ENCODE measurements around the gene ACOT8.
"Not testable (repeated sequence)": the region's sequence is repeated elsewhere in the genome, so short reads cannot be mapped to it uniquely, and the experiment has no call there.

Gene ACOT8

DNA sequence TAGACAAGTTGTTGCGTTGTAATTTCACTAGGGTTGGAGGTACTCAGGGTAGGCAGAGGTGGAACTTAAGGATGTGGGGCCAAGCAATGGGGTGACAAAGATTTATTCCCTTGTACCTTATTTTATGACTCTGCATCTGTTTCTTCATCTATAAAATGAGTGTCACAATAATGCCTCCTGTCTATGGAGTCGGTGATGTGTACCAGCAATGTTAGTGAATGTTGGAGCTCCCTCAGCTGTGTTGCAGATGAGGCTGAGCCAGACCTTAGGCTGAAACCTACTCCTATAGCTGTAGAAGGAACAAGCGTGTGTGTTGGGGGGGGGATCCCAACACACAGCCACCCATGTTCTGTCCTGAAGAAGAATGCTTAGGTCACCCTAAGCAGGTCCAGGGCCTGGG lies 40.2 kb downstream of the ACOT8 start:
- Mint-ChIP-seq H3K27me3 (ENCODE audit: low read depth) (peaks cover 8% of the 10 kb centered on the region), H3K4me3 (no peak overlapping the region), H3K27ac (no peak overlapping the region), H3K36me3 (ENCODE audit: low read depth) (peaks cover 25% of the 10 kb centered on the region), H3K4me1 (ENCODE audit: low read depth) (peaks cover 22% of the 10 kb centered on the region), H3K9me3 (no peaks in the 10 kb centered on the region)

DNA sequence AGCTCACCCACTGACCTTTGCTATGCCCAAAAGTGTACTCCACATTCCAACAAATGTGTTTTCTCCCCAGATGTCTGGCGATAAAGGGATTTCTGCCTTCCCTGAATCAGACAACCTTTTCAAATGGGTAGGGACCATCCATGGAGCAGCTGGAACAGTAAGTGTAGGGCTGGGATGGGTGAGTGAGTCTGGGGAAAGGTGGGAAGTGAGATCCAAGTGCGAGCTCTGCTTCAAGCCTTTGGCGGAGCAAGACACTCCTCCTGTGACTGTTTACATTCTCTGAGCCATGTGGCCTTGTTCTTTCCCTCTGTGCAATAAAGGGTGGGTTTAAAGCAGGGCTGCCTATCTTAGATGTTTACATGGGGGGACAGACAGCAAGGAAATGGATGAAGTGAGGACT lies 42.9 kb downstream of the ACOT8 start:
- Mint-ChIP-seq H3K4me3 (peak overlapping the region; percentile 14), H3K4me1 (ENCODE audit: low read depth) (peaks cover 26% of the 10 kb centered on the region), H3K27ac (no peak overlapping the region), H3K9me3 (no peaks in the 10 kb centered on the region), H3K27me3 (ENCODE audit: low read depth) (no peaks in the 10 kb centered on the region), H3K36me3 (ENCODE audit: low read depth) (peaks cover 47% of the 10 kb centered on the region)

DNA sequence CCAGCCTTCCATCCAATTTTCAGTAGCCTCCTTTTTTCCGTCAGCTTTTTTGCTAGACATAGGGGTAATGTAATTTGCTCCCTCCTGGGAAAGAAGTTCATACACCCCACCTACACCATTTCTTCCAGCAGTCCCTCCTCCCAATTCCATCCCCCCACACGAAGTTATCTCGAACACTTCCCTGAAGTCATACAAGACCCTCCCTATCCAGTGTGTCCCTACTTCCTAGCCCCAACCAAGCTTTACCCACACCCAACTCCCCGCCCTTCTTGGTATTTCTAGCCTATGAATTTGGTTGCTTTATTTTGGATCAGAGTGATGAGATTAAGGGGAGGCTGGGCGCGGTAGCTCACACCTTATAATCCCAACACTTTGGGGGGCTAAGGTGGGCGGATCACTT lies 43.7 kb downstream of the ACOT8 start:
- peak overlapping the region; percentile 96 for H3K4me3 Mint-ChIP-seq
- no peaks in the 10 kb centered on the region for H3K27me3 Mint-ChIP-seq (ENCODE audit: low read depth)
- peaks cover 26% of the 10 kb centered on the region for H3K4me1 Mint-ChIP-seq (ENCODE audit: low read depth)
- peaks cover 49% of the 10 kb centered on the region for H3K36me3 Mint-ChIP-seq (ENCODE audit: low read depth)
- H3K9me3 Mint-ChIP-seq, result no peaks in the 10 kb centered on the region
- H3K27ac Mint-ChIP-seq, result peak overlapping the region; percentile 87

GRCh38 chr20:45813006-45813340 lies 44.2 kb downstream of the ACOT8 start:
- peaks cover 50% of the 10 kb centered on the region for H3K36me3 Mint-ChIP-seq (ENCODE audit: low read depth)
- no peaks in the 10 kb centered on the region for H3K9me3 Mint-ChIP-seq
- H3K4me1 Mint-ChIP-seq (ENCODE audit: low read depth), result peaks cover 26% of the 10 kb centered on the region
- peak overlapping the region; percentile 87 for H3K27ac Mint-ChIP-seq
- no peaks in the 10 kb centered on the region for H3K27me3 Mint-ChIP-seq (ENCODE audit: low read depth)
- peak overlapping the region; percentile 96 for H3K4me3 Mint-ChIP-seq

- Mint-ChIP-seq H3K4me3 (peak within 1 kb of the TSS; percentile 96), H3K27ac (peak within 1 kb of the TSS; percentile 87), H3K36me3 (ENCODE audit: low read depth) (peaks cover 46% of the 10 kb centered on the region), H3K9me3 (no peaks in the 10 kb centered on the region), H3K4me1 (ENCODE audit: low read depth) (peaks cover 26% of the 10 kb centered on the region), H3K27me3 (ENCODE audit: low read depth) (no peaks in the 10 kb centered on the region)
Measured at GRCh38 chr20:45812157-45813005, 44.8 kb downstream of the ACOT8 start, which contains the start of gene UBE2C. TSS of gene UBE2C (plus strand) at chr20:45812644. CDS start at chr20:45812696, 52 bp downstream.

DNA sequence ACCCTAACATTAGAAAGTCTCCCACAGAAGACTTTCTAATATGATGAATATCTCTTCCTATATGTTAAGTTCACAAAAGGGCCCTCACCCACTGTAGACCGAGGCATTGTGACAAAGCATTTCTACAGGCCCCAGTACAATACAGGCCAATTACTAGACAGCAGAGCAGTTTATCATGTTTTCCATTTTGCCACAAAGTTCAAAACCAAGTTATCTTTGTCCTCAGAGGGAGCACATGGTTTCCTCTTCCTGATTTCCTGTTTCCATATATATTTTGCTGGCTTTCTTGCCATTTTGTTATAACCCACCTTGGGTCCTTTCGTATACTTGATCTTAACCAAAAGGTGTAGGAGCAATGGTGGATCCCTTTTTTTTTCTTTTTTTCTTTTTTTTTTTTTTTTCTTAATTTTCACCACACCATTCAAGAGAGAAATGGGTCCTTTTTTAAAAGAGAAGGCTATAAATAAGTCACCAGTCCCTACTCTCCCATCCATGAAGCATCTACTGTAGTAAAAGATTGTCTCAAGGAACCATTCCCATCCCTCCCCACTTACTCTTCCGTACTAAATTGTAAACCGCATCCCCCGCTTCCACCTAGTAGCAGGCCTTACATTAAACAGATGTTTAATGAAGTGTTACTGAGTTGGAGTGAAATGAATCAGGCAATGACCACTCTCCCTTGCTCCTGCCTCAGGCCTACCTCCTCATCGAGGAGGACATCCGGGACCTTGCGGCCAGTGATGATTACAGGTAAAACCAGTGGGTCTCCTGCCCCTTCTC lies 46.8 kb downstream of the ACOT8 start:
- Mint-ChIP-seq H3K9me3 (no peaks in the 10 kb centered on the region), H3K27ac (no peak overlapping the region)

GRCh38 chr20:45801851-45802250 lies 55.3 kb downstream of the ACOT8 start:
- no peak overlapping the region for H3K27ac Mint-ChIP-seq
- peaks cover 5% of the 10 kb centered on the region for H3K4me1 Mint-ChIP-seq (ENCODE audit: low read depth)

More for the DNA sequence above, 46.8 kb downstream of the ACOT8 start:
- Mint-ChIP-seq H3K36me3 (ENCODE audit: low read depth) (peaks cover 42% of the 10 kb centered on the region), H3K27me3 (ENCODE audit: low read depth) (no peaks in the 10 kb centered on the region), H3K4me3 (no peak overlapping the region), H3K4me1 (ENCODE audit: low read depth) (peaks cover 21% of the 10 kb centered on the region)

GRCh38 chr20:45798935-45799642 lies 58.1 kb downstream of the ACOT8 start:
- no peak overlapping the region for H3K4me3 Mint-ChIP-seq
- peaks cover 9% of the 10 kb centered on the region for H3K4me1 Mint-ChIP-seq (ENCODE audit: low read depth)
- H3K27ac Mint-ChIP-seq, result no peak overlapping the region
- H3K27me3 Mint-ChIP-seq (ENCODE audit: low read depth), result no peaks in the 10 kb centered on the region
- H3K36me3 Mint-ChIP-seq (ENCODE audit: low read depth), result peaks cover 27% of the 10 kb centered on the region
- no peaks in the 10 kb centered on the region for H3K9me3 Mint-ChIP-seq

More at GRCh38 chr20:45801851-45802250, 55.3 kb downstream of the ACOT8 start:
- Mint-ChIP-seq H3K9me3 (no peaks in the 10 kb centered on the region), H3K4me3 (no peak overlapping the region), H3K27me3 (ENCODE audit: low read depth) (no peaks in the 10 kb centered on the region), H3K36me3 (ENCODE audit: low read depth) (peaks cover 32% of the 10 kb centered on the region)

DNA sequence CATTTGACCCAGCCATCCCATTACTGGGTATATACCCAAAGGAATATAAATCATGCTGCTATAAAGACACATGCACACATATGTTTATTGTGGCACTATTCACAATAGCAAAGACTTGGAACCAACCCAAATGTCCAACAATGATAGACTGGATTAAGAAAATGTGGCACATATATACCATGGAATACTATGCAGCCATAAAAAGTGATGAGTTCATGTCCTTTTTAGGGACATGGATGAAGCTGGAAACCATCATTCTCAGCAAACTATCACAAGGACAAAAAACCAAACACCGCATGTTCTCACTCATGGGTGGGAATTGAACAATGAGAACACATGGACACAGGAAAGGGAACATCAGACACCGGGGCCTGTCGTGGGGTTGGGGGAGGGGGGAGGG lies 59.2 kb downstream of the ACOT8 start:
- not testable (repeated sequence) for H3K4me1 Mint-ChIP-seq (ENCODE audit: low read depth); H3K27ac Mint-ChIP-seq; H3K9me3 Mint-ChIP-seq; H3K4me3 Mint-ChIP-seq; H3K27me3 Mint-ChIP-seq (ENCODE audit: low read depth)
- H3K36me3 Mint-ChIP-seq (ENCODE audit: low read depth), result peaks cover 21% of the 10 kb centered on the region

- H3K9me3 Mint-ChIP-seq; H3K27ac Mint-ChIP-seq; H3K4me3 Mint-ChIP-seq; H3K27me3 Mint-ChIP-seq (ENCODE audit: low read depth): not testable (repeated sequence)
- peaks cover 24% of the 10 kb centered on the region for H3K36me3 Mint-ChIP-seq (ENCODE audit: low read depth)
- peaks cover 14% of the 10 kb centered on the region for H3K4me1 Mint-ChIP-seq (ENCODE audit: low read depth)
Measured at GRCh38 chr20:45797510-45797909, 59.7 kb downstream of the ACOT8 start.

- peak overlapping the region; percentile 21 for H3K27ac Mint-ChIP-seq
- no peaks in the 10 kb centered on the region for H3K27me3 Mint-ChIP-seq (ENCODE audit: low read depth)
- no peaks in the 10 kb centered on the region for H3K9me3 Mint-ChIP-seq
- peaks cover 18% of the 10 kb centered on the region for H3K4me1 Mint-ChIP-seq (ENCODE audit: low read depth)
- H3K4me3 Mint-ChIP-seq, result no peak overlapping the region
- peaks cover 19% of the 10 kb centered on the region for H3K36me3 Mint-ChIP-seq (ENCODE audit: low read depth)
Measured at GRCh38 chr20:45796337-45797065, 60.7 kb downstream of the ACOT8 start.

- Mint-ChIP-seq H3K36me3 (ENCODE audit: low read depth) (peaks cover 18% of the 10 kb centered on the region), H3K4me1 (ENCODE audit: low read depth) (peaks cover 15% of the 10 kb centered on the region), H3K9me3 (no peaks in the 10 kb centered on the region), H3K27ac (peak overlapping the region; percentile 80), H3K27me3 (ENCODE audit: low read depth) (peaks cover 4% of the 10 kb centered on the region), H3K4me3 (peak overlapping the region; percentile 88)
Measured at GRCh38 chr20:45792317-45793118, 64.7 kb downstream of the ACOT8 start.
